IMR-90 (cell line): Measurements from ENCODE around the gene HIVEP3. TPM values are rescaled to one million over a fixed set of nuclear protein-coding genes. Genes with fewer than 3 reads are reported as not detected.

ENCODE experiments used
- ATAC-seq: fragments of 200-7000 bp; cut with Tn5 transposase; 2 replicates; pipeline ENCODE4 v1.9.1; 2020; ENCODE audit warnings: low read depth, mild to moderate bottlenecking, moderate library complexity
- BruUV-seq: library from RNA; stranded (reverse); fragments of 400-500 nt; replicated peaks from 2 replicates; lab custom pipeline; 2021; lab: Mats Ljungman, UMichigan
- CTCF ChIA-PET: fragments of 300-600 bp; formaldehyde crosslinking; extraction: SDS; loops from one replicate; lab custom pipeline; 2021; ENCODE audit warnings: antibody characterized with exemption; lab: Yijun Ruan, JAX
- POLR2A ChIA-PET: fragments of 300-600 bp; sonication (Branson Sonifier 250); formaldehyde crosslinking; loops from one replicate; lab custom pipeline; 2022; ENCODE audit warnings: antibody characterized with exemption; ENCODE audit not compliant: unreplicated experiment; lab: Charles Lee
- DNase-seq: peaks from one replicate; pipeline ENCODE4 v3.0.0; 2013
- H2AFZ ChIP-seq: replicated peaks from 2 replicates; pipeline ENCODE3; 2013; ENCODE audit warnings: low read length, mild to moderate bottlenecking; ENCODE audit not compliant: poor library complexity
- H2AK5ac ChIP-seq: 2 replicates; pipeline ENCODE4 v1.6.1; 2013; ENCODE audit warnings: low read depth, low read length, inconsistent platforms
- H2AK9ac ChIP-seq: replicated peaks from 2 replicates; pipeline ENCODE3; 2013; ENCODE audit warnings: mild to moderate bottlenecking, low read depth, low read length, moderate library complexity; ENCODE audit not compliant: poor library complexity
- H2BK120ac ChIP-seq: 2 replicates; pipeline ENCODE4 v1.6.1; 2013; ENCODE audit warnings: low read depth, low read length, inconsistent platforms
- H2BK15ac ChIP-seq: 3 replicates; pipeline ENCODE4 v1.6.1; 2013; ENCODE audit warnings: low read depth, low read length, inconsistent platforms
- H2BK20ac ChIP-seq: 2 replicates; pipeline ENCODE4 v1.6.1; 2013; ENCODE audit warnings: low read depth, mild to moderate bottlenecking, inconsistent platforms, low read length, moderate library complexity
- H2BK5ac ChIP-seq: 2 replicates; pipeline ENCODE4 v1.6.1; 2013; ENCODE audit warnings: mild to moderate bottlenecking, low read depth, low read length, inconsistent platforms; ENCODE audit not compliant: poor library complexity, severe bottlenecking
- H3K14ac ChIP-seq: replicated peaks from 2 replicates; pipeline ENCODE4 v1.6.1; 2013; ENCODE audit warnings: low read depth, low read length, inconsistent platforms
- H3K18ac ChIP-seq: 2 replicates; pipeline ENCODE4 v1.6.1; 2013; ENCODE audit warnings: low read depth, low read length, control low read depth
- H3K23ac ChIP-seq: 2 replicates; pipeline ENCODE4 v1.6.1; 2013; ENCODE audit warnings: low read depth, low read length, inconsistent platforms
- H3K27ac ChIP-seq: 2 replicates; pipeline ENCODE4 v1.5.1; 2013; ENCODE audit warnings: mild to moderate bottlenecking, control low read depth, low read length; ENCODE audit not compliant: insufficient read depth
- H3K27me3 ChIP-seq: 2 replicates; pipeline ENCODE4 v1.6.1; 2013; ENCODE audit warnings: low read length; ENCODE audit not compliant: control insufficient read depth, insufficient read depth
- H3K36me3 ChIP-seq: 2 replicates; pipeline ENCODE4 v1.6.1; 2013; ENCODE audit warnings: low read length, mixed read lengths; ENCODE audit not compliant: control insufficient read depth, insufficient read depth
- H3K4ac ChIP-seq: 2 replicates; pipeline ENCODE4 v1.6.1; 2013; ENCODE audit warnings: low read depth, low read length, inconsistent platforms
- H3K4me1 ChIP-seq: 2 replicates; pipeline ENCODE4 v1.6.1; 2013; ENCODE audit warnings: low read length, mixed read lengths; ENCODE audit not compliant: control insufficient read depth, insufficient read depth
- H3K4me2 ChIP-seq: 2 replicates; pipeline ENCODE4 v1.6.1; 2013; ENCODE audit warnings: low read depth, mild to moderate bottlenecking, control low read depth, low read length, moderate library complexity
- H3K4me3 ChIP-seq: 2 replicates; pipeline ENCODE4 v1.5.1; 2013; ENCODE audit warnings: low read depth, mild to moderate bottlenecking, control low read depth, low read length, moderate library complexity; ENCODE audit not compliant: insufficient read depth
- H3K56ac ChIP-seq: 2 replicates; pipeline ENCODE4 v1.6.1; 2013; ENCODE audit warnings: low read length, inconsistent platforms; ENCODE audit not compliant: insufficient read depth; ENCODE audit errors: extremely low read depth
- H3K79me1 ChIP-seq, 2 experiments: 2 replicates each; pipeline ENCODE4 v1.6.1; 2013; ENCODE audit warnings: low read length in 2 of 2, inconsistent platforms in 1 of 2, low read depth in 1 of 2
- H3K9ac ChIP-seq: 2 replicates; pipeline ENCODE4 v1.6.1; 2013; ENCODE audit warnings: low read depth, low read length, control low read depth
- H3K9me1 ChIP-seq: 2 replicates; pipeline ENCODE4 v1.6.1; 2013; ENCODE audit warnings: low read length, inconsistent platforms; ENCODE audit not compliant: insufficient read depth
- H3K9me3 ChIP-seq: 2 replicates; pipeline ENCODE4 v1.6.1; 2013; ENCODE audit warnings: low read length; ENCODE audit not compliant: control insufficient read depth, insufficient read depth
- H4K20me1 ChIP-seq: 2 replicates; pipeline ENCODE4 v1.6.1; 2013; ENCODE audit warnings: low read length, inconsistent platforms; ENCODE audit not compliant: insufficient read depth
- H4K5ac ChIP-seq: 2 replicates; pipeline ENCODE4 v1.6.1; 2013; ENCODE audit warnings: mild to moderate bottlenecking, low read depth, low read length, control low read depth
- H4K8ac ChIP-seq, 2 experiments: 2 replicates each; pipeline ENCODE4 v1.6.1; 2013; ENCODE audit warnings: low read depth in 2 of 2, low read length in 2 of 2, control low read depth in 1 of 2, inconsistent platforms in 1 of 2
- H4K91ac ChIP-seq: 2 replicates; pipeline ENCODE4 v1.6.1; 2013; ENCODE audit warnings: low read depth, low read length, inconsistent platforms; ENCODE audit not compliant: insufficient read depth
- BHLHE40 ChIP-seq: fragments of 150-350 bp; IDR thresholded peaks from 2 replicates; pipeline ENCODE4 v1.6.1; 2016; ENCODE audit warnings: mild to moderate bottlenecking, low read depth, low read length
- CEBPB ChIP-seq: IDR thresholded peaks from 2 replicates; pipeline ENCODE4 v1.6.1; 2012; ENCODE audit warnings: low read depth, low read length, improper control_type of control experiment
- CHD1 ChIP-seq: IDR thresholded peaks from 2 replicates; pipeline ENCODE4 v1.6.1; 2012; ENCODE audit warnings: low read depth, low read length, improper control_type of control experiment
- FOS ChIP-seq: fragments of 150-350 bp; IDR thresholded peaks from 2 replicates; pipeline ENCODE4 v1.6.1; 2016; ENCODE audit warnings: low read depth, low read length
- MAFK ChIP-seq: IDR thresholded peaks from 2 replicates; pipeline ENCODE4 v1.6.1; 2012; ENCODE audit warnings: low read depth, low read length, improper control_type of control experiment
- MAZ ChIP-seq: IDR thresholded peaks from 2 replicates; pipeline ENCODE4 v1.6.1; 2012; ENCODE audit warnings: low read depth, mild to moderate bottlenecking, low read length, improper control_type of control experiment, moderate library complexity, borderline replicate concordance
- NFE2L2 ChIP-seq: fragments of 150-350 bp; IDR thresholded peaks from 2 replicates; pipeline ENCODE4 v1.6.1; 2016; ENCODE audit warnings: low read depth, mild to moderate bottlenecking, low read length
- POLR2A ChIP-seq: IDR thresholded peaks from 2 replicates; pipeline ENCODE4 v1.6.1; 2012; ENCODE audit warnings: mild to moderate bottlenecking, low read depth, low read length
- RAD21 ChIP-seq: IDR thresholded peaks from 2 replicates; pipeline ENCODE4 v1.6.1; 2012; ENCODE audit warnings: low read length, improper control_type of control experiment
- RFX5 ChIP-seq: IDR thresholded peaks from 2 replicates; pipeline ENCODE4 v1.8.0; 2012; ENCODE audit warnings: low read depth, mild to moderate bottlenecking, low read length, moderate library complexity
- SMC3 ChIP-seq: fragments of 150-350 bp; IDR thresholded peaks from 2 replicates; pipeline ENCODE4 v1.6.1; 2016; ENCODE audit warnings: low read depth, mild to moderate bottlenecking, antibody characterized with exemption, low read length, moderate library complexity
- USF2 ChIP-seq: fragments of 150-350 bp; IDR thresholded peaks from 2 replicates; pipeline ENCODE4 v1.6.1; 2017; ENCODE audit warnings: mild to moderate bottlenecking, antibody characterized with exemption, low read length, low read depth
- WGBS, 2 experiments: methylation state at CpG; one replicate each; pipeline versions ENCODE4 v1.1.5 to v1.1.7; 2013; ENCODE audit warnings: missing lambda C conversion rate in 2 of 2; ENCODE audit not compliant: insufficient read length in 1 of 2; ENCODE audit errors: extremely low coverage in 2 of 2; 5-methylcytosine and 5-hydroxymethylcytosine counted together
- dilution Hi-C: fragments of 300-500 bp; cut with HindIII; formaldehyde crosslinking; loops from one replicate; pipeline ENCODE4 v1.14.3; 2018; ENCODE audit warnings: low sequenced_read_pairs; ENCODE audit not compliant: unreplicated experiment
- in situ Hi-C: fragments of 300-500 bp; cut with MboI; formaldehyde crosslinking; loops from 3 replicates; pipeline ENCODE4 v1.14.3; 2019; ENCODE audit warnings: low sequenced_read_pairs, inconsistent platforms, mixed read lengths
- intact Hi-C: fragments of 100-400 bp; cut with micrococcal nuclease; formaldehyde crosslinking; loops from 2 replicates; pipeline ENCODE4 v1.10.0; 2022
- polyA plus RNA-seq, 3 experiments: library from polyadenylated mRNA; depleted of rRNA; stranded (reverse); fragments of >200 nt; gene quantifications; 2 replicates each; pipeline ENCODE4 v1.2.3, GENCODE V29; 2012; ENCODE audit warnings: low replicate concordance in 1 of 3
- total RNA-seq: library from RNA; depleted of rRNA; stranded (reverse); fragments of >200 nt; gene quantifications from 2 replicates; pipeline ENCODE4 v1.2.3, GENCODE V29; 2012
- TF ChIP-seq, protein P1 (sequence below): fragments of 150-350 bp; IDR thresholded peaks from 2 replicates; pipeline ENCODE4 v1.6.1; 2016; ENCODE audit warnings: low read depth, mild to moderate bottlenecking, low read length, moderate library complexity, borderline replicate concordance
- TF ChIP-seq, protein P2 (sequence below): conservative IDR thresholded peaks from 2 replicates; pipeline ENCODE4 v1.5.1; 2012; ENCODE audit warnings: mild to moderate bottlenecking, low read depth, low read length, improper control_type of control experiment

The HIVEP3 gene
- total and polyA plus RNA-seq, 2 of the 4 experiments (the other 2 are of a cell fraction), result 1.4 to 4.0 TPM

DNA sequence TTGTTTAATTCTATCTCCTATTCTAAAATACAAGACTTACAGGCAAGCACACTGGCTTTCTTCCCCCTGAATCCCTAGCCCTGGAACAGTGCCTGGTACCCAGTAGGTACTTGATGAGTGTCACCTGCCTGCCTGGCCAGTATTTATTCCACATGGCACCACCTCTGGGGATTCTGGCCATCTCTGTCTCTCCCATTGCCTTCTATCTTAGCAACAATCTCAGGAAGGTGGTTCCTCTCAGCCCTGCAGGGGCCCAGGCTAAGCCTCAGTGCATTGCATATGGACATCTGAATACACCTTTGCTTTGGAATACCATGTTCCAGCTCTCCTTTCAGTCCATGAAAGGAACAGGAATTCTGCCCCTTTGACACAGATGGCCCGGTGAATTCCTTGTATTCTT lies 81.0 kb downstream of the HIVEP3 start:
- dilution Hi-C loops (no loop called here), in situ Hi-C loops (no loop called here), intact Hi-C loops (no loop called here)
- ChIA-PET CTCF (no interaction called here), POLR2A (no interaction called here)
- no TSS peak for BruUV-seq
- no peaks in the 10 kb centered on the region for H3K79me1 ChIP-seq
- no peak overlapping the region for H4K91ac ChIP-seq
- H3K9ac ChIP-seq, result no peak overlapping the region
- no peak overlapping the region for H3K23ac ChIP-seq
- H2BK20ac ChIP-seq, result no peak overlapping the region
- H3K27ac ChIP-seq, result no peak overlapping the region
- no peak overlapping the region for H4K8ac ChIP-seq
- ATAC-seq, result no peak
- H2BK5ac ChIP-seq, result no peak overlapping the region
- H3K4me3 ChIP-seq, result no peak overlapping the region
- H2BK15ac ChIP-seq, result no peak overlapping the region
- no peak overlapping the region for H3K14ac ChIP-seq
- no peak for DNase-seq
- H3K27me3 ChIP-seq, result peaks cover 6% of the 10 kb centered on the region
- no peak overlapping the region for H3K18ac ChIP-seq
- H4K20me1 ChIP-seq, result no peaks in the 10 kb centered on the region
- no peak overlapping the region for H3K4me2 ChIP-seq
- no peak overlapping the region for H2AK9ac ChIP-seq
- H3K9me3 ChIP-seq, result no peaks in the 10 kb centered on the region
- no peak overlapping the region for H2AK5ac ChIP-seq
- no peak overlapping the region for H3K4ac ChIP-seq
- H2AFZ ChIP-seq, result no peak overlapping the region
- no peak overlapping the region for H2BK120ac ChIP-seq
- TF ChIP-seq USF2 (no peak), MAFK (no peak), BHLHE40 (no peak), NFE2L2 (no peak), CEBPB (no peak), MAZ (no peak), RAD21 (no peak), FOS (no peak), CHD1 (no peak), POLR2A (no peak), SMC3 (no peak), RFX5 (no peak)
- TF ChIP-seq, protein P1, sequence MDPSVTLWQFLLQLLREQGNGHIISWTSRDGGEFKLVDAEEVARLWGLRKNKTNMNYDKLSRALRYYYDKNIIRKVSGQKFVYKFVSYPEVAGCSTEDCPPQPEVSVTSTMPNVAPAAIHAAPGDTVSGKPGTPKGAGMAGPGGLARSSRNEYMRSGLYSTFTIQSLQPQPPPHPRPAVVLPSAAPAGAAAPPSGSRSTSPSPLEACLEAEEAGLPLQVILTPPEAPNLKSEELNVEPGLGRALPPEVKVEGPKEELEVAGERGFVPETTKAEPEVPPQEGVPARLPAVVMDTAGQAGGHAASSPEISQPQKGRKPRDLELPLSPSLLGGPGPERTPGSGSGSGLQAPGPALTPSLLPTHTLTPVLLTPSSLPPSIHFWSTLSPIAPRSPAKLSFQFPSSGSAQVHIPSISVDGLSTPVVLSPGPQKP, result no peak
- TF ChIP-seq, protein P2, sequence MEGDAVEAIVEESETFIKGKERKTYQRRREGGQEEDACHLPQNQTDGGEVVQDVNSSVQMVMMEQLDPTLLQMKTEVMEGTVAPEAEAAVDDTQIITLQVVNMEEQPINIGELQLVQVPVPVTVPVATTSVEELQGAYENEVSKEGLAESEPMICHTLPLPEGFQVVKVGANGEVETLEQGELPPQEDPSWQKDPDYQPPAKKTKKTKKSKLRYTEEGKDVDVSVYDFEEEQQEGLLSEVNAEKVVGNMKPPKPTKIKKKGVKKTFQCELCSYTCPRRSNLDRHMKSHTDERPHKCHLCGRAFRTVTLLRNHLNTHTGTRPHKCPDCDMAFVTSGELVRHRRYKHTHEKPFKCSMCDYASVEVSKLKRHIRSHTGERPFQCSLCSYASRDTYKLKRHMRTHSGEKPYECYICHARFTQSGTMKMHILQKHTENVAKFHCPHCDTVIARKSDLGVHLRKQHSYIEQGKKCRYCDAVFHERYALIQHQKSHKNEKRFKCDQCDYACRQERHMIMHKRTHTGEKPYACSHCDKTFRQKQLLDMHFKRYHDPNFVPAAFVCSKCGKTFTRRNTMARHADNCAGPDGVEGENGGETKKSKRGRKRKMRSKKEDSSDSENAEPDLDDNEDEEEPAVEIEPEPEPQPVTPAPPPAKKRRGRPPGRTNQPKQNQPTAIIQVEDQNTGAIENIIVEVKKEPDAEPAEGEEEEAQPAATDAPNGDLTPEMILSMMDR, result no peak
- no peak overlapping the region for H3K56ac ChIP-seq
- no peaks in the 10 kb centered on the region for H3K36me3 ChIP-seq
- H3K9me1 ChIP-seq, result no peaks in the 10 kb centered on the region
- no peaks in the 10 kb centered on the region for H3K4me1 ChIP-seq
- no peak overlapping the region for H4K5ac ChIP-seq
- no CpG with 5 or more reads among the region's 1 CpG for WGBS, 2 experiments
